A549 (cell line): Measurements from ENCODE around the gene CDC26.

Experiments
- BCL3 ChIP-seq: fragments of >200 bp; sonication (Bioruptor Twin); formaldehyde crosslinking; IDR thresholded peaks from 3 replicates; pipeline ENCODE4 v1.6.1; 2016
- CTCF ChIP-seq: fragments of >200 bp; sonication (Bioruptor Twin); formaldehyde crosslinking; IDR thresholded peaks from 3 replicates; pipeline ENCODE4 v1.5.1; 2016
- EP300 ChIP-seq, 2 experiments: fragments of >200 bp; sonication (Bioruptor Twin); formaldehyde crosslinking; IDR thresholded peaks; 2 replicates in 1 of 2; 3 replicates in 1 of 2; pipeline ENCODE4 v1.6.1; 2016 to 2017
- KDM1A ChIP-seq: fragments of 200-600 bp; sonication (generic); IDR thresholded peaks from 2 replicates; pipeline ENCODE4 v1.6.1; 2016; ENCODE audit warnings: low read depth, mild to moderate bottlenecking
- MAFK ChIP-seq: fragments of 450-650 bp; IDR thresholded peaks from 2 replicates; pipeline ENCODE4 v1.6.1; 2014; ENCODE audit not compliant: partially characterized antibody
- POLR2A ChIP-seq: IDR thresholded peaks from 2 replicates; pipeline ENCODE4 v1.6.1; 2012; ENCODE audit warnings: mild to moderate bottlenecking, low read length
- REST ChIP-seq: fragments of 200-600 bp; sonication (generic); IDR thresholded peaks from 2 replicates; pipeline ENCODE4 v1.6.1; 2016; ENCODE audit warnings: antibody characterized with exemption, mild to moderate bottlenecking, moderate library complexity
- RNF2 ChIP-seq: fragments of 200-600 bp; sonication (generic); IDR thresholded peaks from 2 replicates; pipeline ENCODE4 v1.6.1; 2016; ENCODE audit warnings: low read depth, mild to moderate bottlenecking, antibody characterized with exemption, moderate library complexity, borderline replicate concordance

GRCh38 chr9:113228130-113228665 lies 47.2 kb downstream of the CDC26 start:
- no peak for TF ChIP-seq POLR2A
- no peak for TF ChIP-seq CTCF
- TF ChIP-seq EP300 (IDR thresholded peaks at IDR 0.05), result no peak
- peak; percentile 12 for TF ChIP-seq MAFK
- no peak for TF ChIP-seq RNF2
- no peak for TF ChIP-seq REST
- TF ChIP-seq BCL3, result no peak
- no peak for TF ChIP-seq KDM1A
